HepG2 (cell line): Measurements from ENCODE around the gene TPD52L2. TPM values are rescaled to one million over a fixed set of nuclear protein-coding genes. Genes with fewer than 3 reads are reported as not detected.

Experiments used
- ARNT ChIP-seq: fragments of 450-650 bp; IDR thresholded peaks from 2 replicates; pipeline ENCODE4 v1.6.1; 2017
- CEBPZ ChIP-seq: IDR thresholded peaks from 2 replicates; pipeline ENCODE4 v1.6.1; 2012; ENCODE audit warnings: low read length, improper control_type of control experiment
- DRAP1 ChIP-seq: IDR thresholded peaks from 2 replicates; pipeline ENCODE4 v1.6.1; 2016; ENCODE audit warnings: missing genetic modification reagents, missing compliant biosample characterization
- E2F1 ChIP-seq: sonication (generic); formaldehyde crosslinking; IDR thresholded peaks from 2 replicates; pipeline ENCODE4 v1.5.0; 2020; ENCODE audit warnings: missing genetic modification reagents
- EHMT2 ChIP-seq: fragments of 200-600 bp; sonication (generic); IDR thresholded peaks from 2 replicates; pipeline ENCODE4 v1.7.0; 2017; ENCODE audit warnings: antibody characterized with exemption, low read depth, low read length, borderline replicate concordance
- ETS1 ChIP-seq: sonication (generic); formaldehyde crosslinking; IDR thresholded peaks from 2 replicates; pipeline ENCODE4 v1.4.0; 2020; ENCODE audit warnings: missing genetic modification reagents
- FOXK2 ChIP-seq: fragments of 450-650 bp; IDR thresholded peaks from 2 replicates; pipeline ENCODE4 v1.6.1; 2016
- FOXO4 ChIP-seq: sonication (generic); formaldehyde crosslinking; conservative IDR thresholded peaks from 2 replicates; pipeline ENCODE4 v1.8.1; 2023; ENCODE audit warnings: missing genetic modification reagents
- GLI4 ChIP-seq: sonication (generic); formaldehyde crosslinking; IDR thresholded peaks from 2 replicates; pipeline ENCODE4 v1.5.1; 2020; ENCODE audit warnings: missing genetic modification reagents, mild to moderate bottlenecking, moderate library complexity, borderline replicate concordance
- HNF4A ChIP-seq: sonication (generic); formaldehyde crosslinking; IDR thresholded peaks from 2 replicates; pipeline ENCODE4 v1.4.0; 2020; ENCODE audit warnings: missing genetic modification reagents
- IKZF4 ChIP-seq: sonication (generic); formaldehyde crosslinking; IDR thresholded peaks from 2 replicates; pipeline ENCODE4 v1.5.1; 2020; ENCODE audit warnings: borderline replicate concordance, mild to moderate bottlenecking, low read depth, missing genetic modification reagents; ENCODE audit errors: not compliant biosample characterization
- NFKB2 ChIP-seq: sonication (generic); formaldehyde crosslinking; IDR thresholded peaks from 2 replicates; pipeline ENCODE4 v1.4.0; 2020; ENCODE audit warnings: missing genetic modification reagents, borderline replicate concordance
- RBM39 ChIP-seq: fragments of 200-400 bp; formaldehyde crosslinking; IDR thresholded peaks from one replicate; pipeline ENCODE4 v1.6.1; 2018; ENCODE audit warnings: antibody characterized with exemption, mild to moderate bottlenecking, low read depth, low read length; ENCODE audit not compliant: poor library complexity, severe bottlenecking
- RFX1 ChIP-seq: fragments of 450-650 bp; IDR thresholded peaks from 2 replicates; pipeline ENCODE4 v1.6.1; 2017
- TFDP2 ChIP-seq: sonication (generic); formaldehyde crosslinking; IDR thresholded peaks from 2 replicates; pipeline ENCODE4 v1.4.0; 2020; ENCODE audit warnings: missing genetic modification reagents
- TOPORS ChIP-seq: sonication (generic); formaldehyde crosslinking; IDR thresholded peaks from 2 replicates; pipeline ENCODE4 v1.8.0; 2023; ENCODE audit warnings: mild to moderate bottlenecking, missing genetic modification reagents
- ZBTB2 ChIP-seq: sonication (generic); formaldehyde crosslinking; IDR thresholded peaks from 2 replicates; pipeline ENCODE4 v1.8.0; 2022; ENCODE audit warnings: low read depth, missing genetic modification reagents
- ZNF24 ChIP-seq: fragments of 450-650 bp; IDR thresholded peaks from 2 replicates; pipeline ENCODE4 v1.6.1; 2017; ENCODE audit warnings: antibody characterized with exemption, mild to moderate bottlenecking
- ZSCAN22 ChIP-seq: sonication (generic); formaldehyde crosslinking; IDR thresholded peaks from 2 replicates; pipeline ENCODE4 v1.4.0; 2020; ENCODE audit warnings: mild to moderate bottlenecking, missing genetic modification reagents
- polyA plus RNA-seq, 8 experiments: library from polyadenylated mRNA; depleted of rRNA in 3 of 8; stranded (reverse) in 7 of 8; unstranded in 1 of 8; fragments of >200 nt; fragmentation: Illumina TruSeq in 4 of 8; extraction: Trizol in 4 of 8; gene quantifications; 2 replicates each; pipeline versions ENCODE4 v1.2.1 to v1.2.3, GENCODE V29; 2011 to 2016; ENCODE audit warnings: low read depth in 4 of 8, missing spikeins in 1 of 8, mixed read lengths in 1 of 8; ENCODE audit not compliant: insufficient read depth in 1 of 8
- total RNA-seq, 5 experiments: library from RNA; depleted of rRNA; stranded (reverse); fragments of >200 nt; fragmentation: Illumina TruSeq; extraction: Trizol; gene quantifications; 2 replicates each; pipeline ENCODE4 v1.2.3, GENCODE V29; 2016; ENCODE audit warnings: low read depth in 1 of 5

TPD52L2 gene
- total and polyA plus RNA-seq, 2 of the 13 experiments (the other 11 are each of a cell fraction or from before 2014, with no cell fraction given) = 156 to 184 TPM

GRCh38 chr20:63863798-63864544 is 1.1 kb upstream of the TPD52L2 start (continued):
- TF ChIP-seq HNF4A (peak; percentile 36; the same call in 1 of the 2 replicates), ZNF24 (no peak), FOXO4 (CRISPR knock-in tag) (no peak), E2F1 (CRISPR knock-in tag) (no peak), RBM39 (no peak), DRAP1 (CRISPR knock-in tag) (peak; percentile 77), NFKB2 (CRISPR knock-in tag) (no peak; the same call in 1 of the 2 replicates), RFX1 (no peak), FOXK2 (peak; percentile 4; the same call in 1 of the 2 replicates), TOPORS (CRISPR knock-in tag) (no peak), TFDP2 (CRISPR knock-in tag) (peak; percentile 85), ARNT (no peak), CEBPZ (no peak), IKZF4 (no peak), ETS1 (CRISPR knock-in tag) (no peak), ZBTB2 (CRISPR knock-in tag) (0 out of 2 replicates have a peak, but pooled peaks have one; percentile 41), ZSCAN22 (CRISPR knock-in tag) (peak; percentile 86; the same call in 1 of the 2 replicates), GLI4 (CRISPR knock-in tag) (peak; percentile 89; the same call in 1 of the 2 replicates), EHMT2 (no peak)
